AG04449 (cell line): ENCODE measurements around the gene SERTAD3.
"Not testable (repeated sequence)": the region's sequence is repeated elsewhere in the genome, so short reads cannot be mapped to it uniquely, and the experiment has no call there.

ENCODE experiments used
- CTCF ChIA-PET: fragments of 350-600 bp; formaldehyde crosslinking; extraction: SDS; loops from one replicate; lab custom pipeline; 2021; ENCODE audit warnings: antibody characterized with exemption; lab: Yijun Ruan, JAX
- POLR2A ChIA-PET: fragments of 400-600, 350-600 bp; formaldehyde crosslinking; extraction: SDS; loops from one replicate; lab custom pipeline; 2020; ENCODE audit warnings: antibody characterized with exemption, inconsistent platforms; lab: Yijun Ruan, JAX
- DNase-seq: peaks from one replicate; pipeline ENCODE4 v3.0.0-alpha.2; 2010; ENCODE audit warnings: low read depth, low spot score
- H3K4me3 ChIP-seq: 2 replicates; pipeline ENCODE4 v1.5.1; 2011; ENCODE audit warnings: low read depth, mild to moderate bottlenecking, control low read depth, low read length
- CTCF ChIP-seq: IDR thresholded peaks from one replicate; pipeline ENCODE4 v1.5.1; 2011; ENCODE audit warnings: mild to moderate bottlenecking, moderate library complexity, low read length, control low read depth, inconsistent platforms; ENCODE audit not compliant: insufficient read depth; ENCODE audit errors: missing control alignments

The SERTAD3 gene

GRCh38 chr19:40410030-40410389 is 34.1 kb downstream of the SERTAD3 start:
- ChIA-PET POLR2A (no interaction called here), CTCF (interaction anchor here (1.0 to 7.3 kb wide), 2 partner anchors 10 to 106 kb away, joined by 3 to 62 read pairs; no protein-coding TSS in a partner anchor)
- DNase-seq: no peak
- no peak for TF ChIP-seq CTCF
- no peak overlapping the region for H3K4me3 ChIP-seq

- not testable (repeated sequence) for DNase-seq, H3K4me3 ChIP-seq
- CTCF ChIA-PET: interaction anchor here (7.3 kb wide), 1 partner anchor 12 kb away, joined by 62 read pairs; no protein-coding TSS in a partner anchor
- POLR2A ChIA-PET: interaction anchor here (0.6 to 1.2 kb wide), 2 partner anchors 9 to 728 kb away, joined by 3 read pairs; no protein-coding TSS in a partner anchor
These were observed 35.6 kb downstream of the SERTAD3 start for GRCh38 chr19:40408598-40408925.

- H3K4me3 ChIP-seq: no peak overlapping the region
- TF ChIP-seq CTCF: no peak
- DNase-seq: no peak
- POLR2A ChIA-PET: interaction anchor here (1.2 kb wide), 1 partner anchor 10 kb away, joined by 3 read pairs; no protein-coding TSS in a partner anchor
- CTCF ChIA-PET: interaction anchor here (7.3 kb wide), 1 partner anchor 12 kb away, joined by 62 read pairs; no protein-coding TSS in a partner anchor
These were observed 36.2 kb downstream of the SERTAD3 start for GRCh38 chr19:40407714-40408597.

- DNase-seq: peak; percentile 28
- ChIA-PET CTCF (interaction anchor here (0.6 to 2.7 kb wide), 8 partner anchors 9 to 98 kb away, joined by 3 to 17 read pairs (median 4); partner anchors contain the start of genes BLVRB and PRX), POLR2A (interaction anchor here (1.0 to 2.4 kb wide), 5 partner anchors 10 to 60 kb away, joined by 3 to 10 read pairs (median 5); partner anchors contain the start of genes PRX and SERTAD1)
- H3K4me3 ChIP-seq: peak overlapping the region; percentile 61
- no peak for TF ChIP-seq CTCF
These were observed 40.7 kb downstream of the SERTAD3 start for GRCh38 chr19:40403262-40403984.

GRCh38 chr19:40400559-40400958 is 43.6 kb downstream of the SERTAD3 start:
- CTCF ChIA-PET: interaction anchor here (1.5 to 2.6 kb wide), 3 partner anchors 20 to 121 kb away, joined by 5 to 7 read pairs (median 6); no protein-coding TSS in a partner anchor
- POLR2A ChIA-PET: no interaction called here
- no peak overlapping the region for H3K4me3 ChIP-seq
- no peak for DNase-seq
- TF ChIP-seq CTCF: no peak

GRCh38 chr19:40398417-40399131 is 45.6 kb downstream of the SERTAD3 start:
- no peak for DNase-seq
- no peak overlapping the region for H3K4me3 ChIP-seq
- POLR2A ChIA-PET: no interaction called here

More at GRCh38 chr19:40398417-40399131, 45.6 kb downstream of the SERTAD3 start:
- no peak for TF ChIP-seq CTCF
- CTCF ChIA-PET: interaction anchor here (1.8 kb wide), 1 partner anchor 22 kb away, joined by 5 read pairs; no protein-coding TSS in a partner anchor
